Neural progenitor cell (in vitro differentiated cells): ENCODE measurements around the gene DCTPP1.

ENCODE experiments used
- EZH2phosphoT487 ChIP-seq: fragments of 200-600 bp; sonication (generic); IDR thresholded peaks from 2 replicates; pipeline ENCODE4 v1.6.1; 2017; ENCODE audit warnings: antibody characterized with exemption
- TF ChIP-seq, protein P1 (sequence below): fragments of 200-600 bp; sonication (generic); IDR thresholded peaks from 2 replicates; pipeline ENCODE4 v1.5.1; 2017; ENCODE audit warnings: antibody characterized with exemption, mild to moderate bottlenecking

GRCh38 chr16:30380072-30380802, 49.6 kb downstream of the DCTPP1 start:
- TF ChIP-seq, protein P1, sequence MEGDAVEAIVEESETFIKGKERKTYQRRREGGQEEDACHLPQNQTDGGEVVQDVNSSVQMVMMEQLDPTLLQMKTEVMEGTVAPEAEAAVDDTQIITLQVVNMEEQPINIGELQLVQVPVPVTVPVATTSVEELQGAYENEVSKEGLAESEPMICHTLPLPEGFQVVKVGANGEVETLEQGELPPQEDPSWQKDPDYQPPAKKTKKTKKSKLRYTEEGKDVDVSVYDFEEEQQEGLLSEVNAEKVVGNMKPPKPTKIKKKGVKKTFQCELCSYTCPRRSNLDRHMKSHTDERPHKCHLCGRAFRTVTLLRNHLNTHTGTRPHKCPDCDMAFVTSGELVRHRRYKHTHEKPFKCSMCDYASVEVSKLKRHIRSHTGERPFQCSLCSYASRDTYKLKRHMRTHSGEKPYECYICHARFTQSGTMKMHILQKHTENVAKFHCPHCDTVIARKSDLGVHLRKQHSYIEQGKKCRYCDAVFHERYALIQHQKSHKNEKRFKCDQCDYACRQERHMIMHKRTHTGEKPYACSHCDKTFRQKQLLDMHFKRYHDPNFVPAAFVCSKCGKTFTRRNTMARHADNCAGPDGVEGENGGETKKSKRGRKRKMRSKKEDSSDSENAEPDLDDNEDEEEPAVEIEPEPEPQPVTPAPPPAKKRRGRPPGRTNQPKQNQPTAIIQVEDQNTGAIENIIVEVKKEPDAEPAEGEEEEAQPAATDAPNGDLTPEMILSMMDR = no peak
- no peak for TF ChIP-seq EZH2phosphoT487
